Subcutaneous adipose tissue (tissue), 4 donors: Measurements from ENCODE around the gene PAXIP1. TPM values are rescaled to one million over a fixed set of nuclear protein-coding genes. Genes with fewer than 3 reads are reported as not detected.

ENCODE experiments used
- total RNA-seq, 4 donors: library from RNA; depleted of rRNA; stranded (reverse); fragments of >200 nt; gene quantifications; one replicate each; pipeline ENCODE4 v1.1.0, GENCODE V29; 2016
- TF ChIP-seq, protein P1 (sequence below): fragments of 450-650 bp; IDR thresholded peaks from one replicate; pipeline ENCODE4 v1.5.1; 2016; ENCODE audit warnings: low read depth, mild to moderate bottlenecking, control low read depth, antibody characterized with exemption, moderate library complexity

Gene PAXIP1
- total RNA-seq, 4 donors from 2014 or later = 8.3 to 11.7 (median 10.5) TPM

DNA sequence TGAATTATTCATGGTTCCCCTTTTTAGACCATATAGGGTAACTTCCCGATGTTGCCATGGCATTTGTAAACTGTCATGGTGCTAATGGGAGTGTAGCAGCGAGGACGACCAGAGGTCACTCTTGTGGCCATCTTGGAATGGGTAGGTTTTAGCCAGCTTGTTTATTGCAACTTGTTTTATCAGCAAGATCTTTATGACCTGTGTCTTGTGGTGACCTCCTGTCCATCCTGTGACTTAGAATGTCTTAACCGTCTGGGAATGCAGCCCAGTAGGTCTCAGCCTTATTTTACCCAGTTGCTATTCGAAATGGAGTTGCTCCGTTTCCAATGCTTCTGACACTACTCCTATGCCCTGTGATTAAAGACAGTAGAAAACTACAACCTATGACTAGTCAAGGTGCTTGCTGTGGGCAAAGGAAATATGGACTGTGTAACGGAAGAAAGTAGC lies 18.8 kb upstream of the PAXIP1 start:
- TF ChIP-seq, protein P1, sequence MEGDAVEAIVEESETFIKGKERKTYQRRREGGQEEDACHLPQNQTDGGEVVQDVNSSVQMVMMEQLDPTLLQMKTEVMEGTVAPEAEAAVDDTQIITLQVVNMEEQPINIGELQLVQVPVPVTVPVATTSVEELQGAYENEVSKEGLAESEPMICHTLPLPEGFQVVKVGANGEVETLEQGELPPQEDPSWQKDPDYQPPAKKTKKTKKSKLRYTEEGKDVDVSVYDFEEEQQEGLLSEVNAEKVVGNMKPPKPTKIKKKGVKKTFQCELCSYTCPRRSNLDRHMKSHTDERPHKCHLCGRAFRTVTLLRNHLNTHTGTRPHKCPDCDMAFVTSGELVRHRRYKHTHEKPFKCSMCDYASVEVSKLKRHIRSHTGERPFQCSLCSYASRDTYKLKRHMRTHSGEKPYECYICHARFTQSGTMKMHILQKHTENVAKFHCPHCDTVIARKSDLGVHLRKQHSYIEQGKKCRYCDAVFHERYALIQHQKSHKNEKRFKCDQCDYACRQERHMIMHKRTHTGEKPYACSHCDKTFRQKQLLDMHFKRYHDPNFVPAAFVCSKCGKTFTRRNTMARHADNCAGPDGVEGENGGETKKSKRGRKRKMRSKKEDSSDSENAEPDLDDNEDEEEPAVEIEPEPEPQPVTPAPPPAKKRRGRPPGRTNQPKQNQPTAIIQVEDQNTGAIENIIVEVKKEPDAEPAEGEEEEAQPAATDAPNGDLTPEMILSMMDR = no peak

DNA sequence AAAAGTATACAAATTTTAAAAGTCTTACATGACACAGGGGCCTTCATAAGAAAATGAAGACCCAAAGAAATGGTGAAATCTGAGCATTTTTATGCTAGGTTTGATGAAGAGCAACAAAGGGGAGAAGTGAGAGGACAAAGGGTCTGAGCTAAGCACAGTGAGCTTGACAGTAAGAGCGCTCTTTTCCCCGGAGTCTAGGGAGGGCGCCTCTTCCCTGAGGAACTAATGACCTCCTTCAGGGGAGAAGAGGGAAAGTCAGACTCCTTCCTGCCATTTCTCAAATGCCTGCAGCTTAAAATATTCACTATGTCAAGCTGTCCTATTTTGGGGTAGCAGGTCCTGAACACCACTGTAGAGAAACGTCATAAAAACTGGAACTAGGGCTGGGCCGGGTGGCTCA lies 18.1 kb upstream of the PAXIP1 start:
- TF ChIP-seq, protein P1 = no peak

DNA sequence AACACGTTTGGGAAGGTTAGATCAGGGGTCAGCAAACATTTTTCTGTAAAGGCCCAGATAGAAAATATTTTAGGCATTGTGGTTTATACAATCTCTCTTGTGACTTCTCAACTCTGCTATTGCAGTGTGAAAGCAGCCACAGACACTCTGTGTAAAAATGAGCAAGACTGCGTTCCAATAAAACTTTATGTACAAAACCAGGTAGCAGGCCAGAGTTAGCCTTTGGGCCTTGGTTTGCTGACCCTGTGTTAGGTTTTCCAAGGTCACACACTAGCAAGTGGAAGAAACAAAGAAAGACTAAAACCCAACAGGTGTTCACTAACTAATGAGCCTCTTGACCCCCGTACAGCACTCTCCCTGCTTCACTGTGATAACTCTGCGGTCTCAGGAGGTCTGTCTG lies 14.9 kb upstream of the PAXIP1 start:
- TF ChIP-seq, protein P1 = no peak

DNA sequence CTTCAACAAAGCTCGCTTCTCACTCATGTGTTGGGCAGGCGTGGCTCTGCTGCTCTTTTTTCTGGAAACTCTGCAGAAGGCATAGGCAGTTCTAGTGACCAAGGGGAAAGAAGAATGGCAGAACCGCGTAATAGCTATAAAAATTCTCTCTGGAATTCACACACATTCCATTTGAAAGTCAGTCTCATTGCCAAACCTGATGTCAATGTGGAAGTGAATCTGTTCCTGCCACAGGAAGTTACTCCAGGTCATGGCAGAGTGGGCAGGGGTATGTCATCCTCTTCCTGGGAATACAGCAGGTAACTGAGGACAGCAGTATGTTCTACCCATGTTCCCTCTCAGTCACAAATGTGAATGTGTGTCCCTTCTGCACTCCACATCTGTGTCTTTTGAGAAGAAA lies 8.2 kb upstream of the PAXIP1 start:
- TF ChIP-seq, protein P1 = no peak

DNA sequence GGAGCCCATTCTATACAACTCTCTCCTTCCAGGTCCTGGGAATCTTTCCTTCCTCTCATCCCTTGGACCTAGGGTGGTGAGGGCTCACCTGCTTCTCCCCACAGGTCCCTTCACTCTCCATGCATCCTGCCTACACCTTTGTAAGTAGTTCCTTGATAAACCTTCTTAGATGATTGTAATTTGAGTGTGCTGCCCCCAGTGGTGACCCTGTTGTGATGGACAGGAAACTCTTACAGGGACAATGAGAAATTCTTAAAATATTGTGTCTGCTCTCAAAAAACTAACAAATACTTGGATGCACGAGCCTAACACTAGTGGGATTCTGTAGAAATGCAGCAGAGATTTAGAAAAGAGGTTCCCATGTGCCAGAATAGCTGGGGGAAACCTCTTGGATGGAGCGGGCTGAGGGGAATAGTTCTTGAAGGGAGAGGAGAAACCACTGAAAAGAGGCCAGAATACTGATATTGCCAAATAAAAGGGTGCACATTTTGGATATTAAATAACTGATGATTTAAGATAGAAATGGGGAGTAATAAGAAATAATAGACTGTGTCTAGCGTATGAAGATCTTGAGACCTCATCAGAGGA lies 6.7 kb upstream of the PAXIP1 start:
- TF ChIP-seq, protein P1 = no peak

DNA sequence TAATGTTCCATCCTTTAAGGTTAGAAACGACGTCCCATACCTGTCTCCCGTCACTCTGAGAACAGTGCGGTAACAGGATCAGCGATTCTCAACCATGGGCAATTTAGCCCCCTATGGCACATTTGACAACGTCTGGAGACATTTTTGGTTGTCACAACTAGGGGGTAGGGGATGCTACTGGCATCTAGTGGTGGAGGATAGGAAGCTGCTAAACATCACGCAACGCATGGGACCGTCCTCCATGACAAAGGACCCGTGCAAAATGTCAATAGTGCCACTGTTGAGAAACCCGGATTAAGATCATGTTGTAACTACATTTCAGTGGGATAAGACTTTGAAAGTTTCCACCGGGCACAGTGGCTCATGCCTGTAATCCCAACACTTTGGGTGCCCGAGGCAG lies 5.0 kb upstream of the PAXIP1 start:
- TF ChIP-seq, protein P1 = no peak

DNA sequence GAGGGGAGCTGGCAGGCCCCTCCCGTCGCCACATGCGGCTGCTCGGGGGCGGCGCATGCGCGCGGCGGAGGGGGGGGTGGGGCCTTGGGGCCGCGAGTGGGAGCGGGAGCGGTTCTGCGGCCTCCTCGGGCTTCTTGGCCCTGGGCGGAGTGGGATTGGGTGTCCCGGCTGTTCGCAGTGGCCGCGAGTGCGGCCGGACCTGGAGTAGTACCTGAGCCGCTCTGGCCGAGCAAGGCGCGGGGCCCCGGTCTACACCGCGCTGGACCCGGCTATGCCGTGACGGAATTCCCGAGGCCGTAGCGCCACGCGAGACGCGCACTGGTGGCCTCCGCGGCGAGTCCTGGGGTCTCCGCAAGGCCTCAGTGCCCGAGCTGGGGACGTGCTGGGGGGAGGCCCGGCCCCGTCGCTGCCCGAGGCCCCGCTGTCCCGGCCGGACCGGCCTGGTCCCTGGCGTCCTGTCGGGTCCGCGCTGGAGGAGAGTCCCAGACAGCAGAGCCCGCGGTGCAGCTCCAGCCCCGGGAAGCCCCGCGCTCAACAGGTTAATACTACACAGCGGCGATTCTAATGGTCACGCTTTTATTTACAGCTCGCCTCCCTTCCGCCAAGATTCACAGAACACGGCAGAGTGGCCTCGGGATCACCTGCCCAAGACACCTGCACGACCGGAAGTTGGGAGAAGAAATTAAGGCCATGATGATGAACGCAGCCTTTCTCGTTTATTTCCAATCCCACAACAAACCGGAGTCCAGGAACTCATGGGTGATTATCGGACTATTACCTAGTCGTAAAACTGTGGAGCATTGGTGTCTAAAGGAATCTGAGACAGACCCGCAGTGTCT lies 671 bp upstream of the PAXIP1 start:
- TF ChIP-seq, protein P1 = no peak
